ENCODE data around the gene CEP152. TPM values are rescaled to one million over a fixed set of nuclear protein-coding genes. Genes with fewer than 3 reads are reported as not detected.

CEP152 gene
- total RNA-seq, 2 donors from 2014 or later = 3.3 to 6.5 TPM

- Histone ChIP-seq H3K27me3 (replicated peaks; ENCODE audit: insufficient read depth) (no peaks in the 10 kb centered on the region), H3K9me3 (no peaks in the 10 kb centered on the region), H3K4me1 (ENCODE audit: control insufficient read depth in 1 of 2, low read depth in 2 of 2) (no peaks in the 10 kb centered on the region), H3K4me3 (no peak overlapping the region), H3K36me3 (no peaks in the 10 kb centered on the region), H3K27ac (no peak overlapping the region)
- TF ChIP-seq, protein P1, sequence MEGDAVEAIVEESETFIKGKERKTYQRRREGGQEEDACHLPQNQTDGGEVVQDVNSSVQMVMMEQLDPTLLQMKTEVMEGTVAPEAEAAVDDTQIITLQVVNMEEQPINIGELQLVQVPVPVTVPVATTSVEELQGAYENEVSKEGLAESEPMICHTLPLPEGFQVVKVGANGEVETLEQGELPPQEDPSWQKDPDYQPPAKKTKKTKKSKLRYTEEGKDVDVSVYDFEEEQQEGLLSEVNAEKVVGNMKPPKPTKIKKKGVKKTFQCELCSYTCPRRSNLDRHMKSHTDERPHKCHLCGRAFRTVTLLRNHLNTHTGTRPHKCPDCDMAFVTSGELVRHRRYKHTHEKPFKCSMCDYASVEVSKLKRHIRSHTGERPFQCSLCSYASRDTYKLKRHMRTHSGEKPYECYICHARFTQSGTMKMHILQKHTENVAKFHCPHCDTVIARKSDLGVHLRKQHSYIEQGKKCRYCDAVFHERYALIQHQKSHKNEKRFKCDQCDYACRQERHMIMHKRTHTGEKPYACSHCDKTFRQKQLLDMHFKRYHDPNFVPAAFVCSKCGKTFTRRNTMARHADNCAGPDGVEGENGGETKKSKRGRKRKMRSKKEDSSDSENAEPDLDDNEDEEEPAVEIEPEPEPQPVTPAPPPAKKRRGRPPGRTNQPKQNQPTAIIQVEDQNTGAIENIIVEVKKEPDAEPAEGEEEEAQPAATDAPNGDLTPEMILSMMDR (IDR thresholded peaks at IDR 0.05) = no peak
- DNase-seq (ENCODE audit: low spot score) = no peak
- ATAC-seq (ENCODE audit: insufficient number of reproducible peaks, low FRiP score, low read depth) = no peak
Measured at GRCh38 chr15:48748535-48748934, 62.3 kb downstream of the CEP152 start.

- TF ChIP-seq, protein P1 (IDR thresholded peaks at IDR 0.05) = no peak
- H3K27ac ChIP-seq = no peak overlapping the region
- no peak overlapping the region for H3K4me3 ChIP-seq
- peaks cover 5% of the 10 kb centered on the region for H3K9me3 ChIP-seq
- no peak for DNase-seq (ENCODE audit: low spot score)
- no peaks in the 10 kb centered on the region for H3K27me3 ChIP-seq (replicated peaks; ENCODE audit: insufficient read depth)
- H3K4me1 ChIP-seq (ENCODE audit: control insufficient read depth in 1 of 2, low read depth in 2 of 2) = no peaks in the 10 kb centered on the region
- no peaks in the 10 kb centered on the region for H3K36me3 ChIP-seq
- ATAC-seq (ENCODE audit: insufficient number of reproducible peaks, low FRiP score, low read depth) = no peak
Measured at GRCh38 chr15:48733615-48734014, 77.3 kb downstream of the CEP152 start.

GRCh38 chr15:48730506-48730905, 80.4 kb downstream of the CEP152 start:
- ATAC-seq (ENCODE audit: insufficient number of reproducible peaks, low FRiP score, low read depth) (no peak), DNase-seq (ENCODE audit: low spot score) (no peak)
- H3K36me3 ChIP-seq = no peaks in the 10 kb centered on the region
- no peaks in the 10 kb centered on the region for H3K4me1 ChIP-seq (ENCODE audit: control insufficient read depth in 1 of 2, low read depth in 2 of 2)
- no peaks in the 10 kb centered on the region for H3K27me3 ChIP-seq (replicated peaks; ENCODE audit: insufficient read depth)
- TF ChIP-seq, protein P1 (IDR thresholded peaks at IDR 0.05) = no peak
- peaks cover 5% of the 10 kb centered on the region for H3K9me3 ChIP-seq
- H3K4me3 ChIP-seq = no peak overlapping the region
- no peak overlapping the region for H3K27ac ChIP-seq

DNA sequence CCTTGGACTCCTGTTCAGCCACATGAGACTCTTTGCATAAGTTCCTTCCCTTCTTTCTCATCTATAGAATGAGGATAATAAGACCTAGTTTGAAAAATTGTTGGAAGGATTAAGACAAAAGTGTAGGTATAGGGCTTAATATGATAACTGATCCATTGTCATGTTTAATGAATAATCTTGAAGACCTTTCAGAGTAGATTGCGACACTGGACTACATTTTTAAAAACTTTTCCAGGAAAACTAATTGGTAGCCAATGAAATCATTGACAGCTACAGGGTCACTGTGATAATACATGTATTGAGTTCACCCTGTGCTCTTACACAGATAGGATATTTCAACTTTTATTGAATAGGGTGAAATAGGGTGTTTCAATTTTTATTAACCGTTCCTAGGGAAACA, 86.9 kb downstream of the CEP152 start:
- TF ChIP-seq, protein P1 (IDR thresholded peaks at IDR 0.05) = no peak
- DNase-seq (ENCODE audit: low spot score) = no peak
- ATAC-seq (ENCODE audit: insufficient number of reproducible peaks, low FRiP score, low read depth) = no peak
- Histone ChIP-seq H3K27ac (no peak overlapping the region), H3K27me3 (replicated peaks; ENCODE audit: insufficient read depth) (no peaks in the 10 kb centered on the region), H3K4me3 (no peak overlapping the region), H3K9me3 (no peaks in the 10 kb centered on the region), H3K36me3 (no peaks in the 10 kb centered on the region), H3K4me1 (ENCODE audit: control insufficient read depth in 1 of 2, low read depth in 2 of 2) (no peaks in the 10 kb centered on the region)

- no peaks in the 10 kb centered on the region for H3K9me3 ChIP-seq
- no peaks in the 10 kb centered on the region for H3K4me1 ChIP-seq (ENCODE audit: control insufficient read depth in 1 of 2, low read depth in 2 of 2)
- no peak overlapping the region for H3K4me3 ChIP-seq
- TF ChIP-seq, protein P1 (IDR thresholded peaks at IDR 0.05) = no peak
- ATAC-seq (ENCODE audit: insufficient number of reproducible peaks, low FRiP score, low read depth) = no peak
- no peak overlapping the region for H3K27ac ChIP-seq
- no peaks in the 10 kb centered on the region for H3K36me3 ChIP-seq
- no peak for DNase-seq (ENCODE audit: low spot score)
- no peaks in the 10 kb centered on the region for H3K27me3 ChIP-seq (replicated peaks; ENCODE audit: insufficient read depth)
Measured at GRCh38 chr15:48722764-48723661, 87.9 kb downstream of the CEP152 start.
